NCI-H2196 (cell line): ENCODE results near the gene CLCN5.

Experiments used
- DNase-seq: peaks from one replicate; lab custom pipeline; 2025; ENCODE audit not compliant: unreplicated experiment; lab: John Stamatoyannopoulos, UW

Gene CLCN5

DNA sequence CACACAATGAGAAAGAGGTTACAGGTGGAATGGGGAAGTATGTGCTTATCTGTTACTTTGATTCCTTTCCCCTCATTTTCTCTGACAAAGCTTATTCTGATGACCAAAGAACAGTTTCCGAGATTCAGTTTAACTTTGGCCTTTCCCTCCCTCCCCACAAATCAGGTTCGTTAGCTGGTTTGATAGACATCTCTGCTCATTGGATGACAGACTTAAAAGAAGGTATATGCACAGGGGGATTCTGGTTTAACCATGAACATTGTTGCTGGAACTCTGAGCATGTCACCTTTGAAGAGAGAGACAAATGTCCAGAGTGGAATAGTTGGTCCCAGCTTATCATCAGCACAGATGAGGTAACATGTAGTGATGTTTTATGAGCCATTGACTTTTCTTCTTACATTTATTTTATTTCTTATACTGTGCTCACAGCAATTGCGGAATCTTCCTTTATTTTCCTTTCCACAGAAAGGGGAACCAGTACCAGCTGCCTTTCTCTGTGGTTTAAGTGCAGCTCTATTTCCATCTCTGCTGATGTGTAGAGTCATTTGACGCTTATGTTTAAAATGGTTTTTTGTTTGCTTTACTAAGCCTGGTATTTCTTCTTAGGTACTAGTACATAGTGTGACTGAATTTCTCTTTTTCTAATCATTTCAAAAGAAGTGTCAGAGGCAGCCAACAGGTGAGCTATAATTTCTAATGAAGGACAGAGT lies 153.4 kb downstream of the CLCN5 start:
- no peak for DNase-seq

DNA sequence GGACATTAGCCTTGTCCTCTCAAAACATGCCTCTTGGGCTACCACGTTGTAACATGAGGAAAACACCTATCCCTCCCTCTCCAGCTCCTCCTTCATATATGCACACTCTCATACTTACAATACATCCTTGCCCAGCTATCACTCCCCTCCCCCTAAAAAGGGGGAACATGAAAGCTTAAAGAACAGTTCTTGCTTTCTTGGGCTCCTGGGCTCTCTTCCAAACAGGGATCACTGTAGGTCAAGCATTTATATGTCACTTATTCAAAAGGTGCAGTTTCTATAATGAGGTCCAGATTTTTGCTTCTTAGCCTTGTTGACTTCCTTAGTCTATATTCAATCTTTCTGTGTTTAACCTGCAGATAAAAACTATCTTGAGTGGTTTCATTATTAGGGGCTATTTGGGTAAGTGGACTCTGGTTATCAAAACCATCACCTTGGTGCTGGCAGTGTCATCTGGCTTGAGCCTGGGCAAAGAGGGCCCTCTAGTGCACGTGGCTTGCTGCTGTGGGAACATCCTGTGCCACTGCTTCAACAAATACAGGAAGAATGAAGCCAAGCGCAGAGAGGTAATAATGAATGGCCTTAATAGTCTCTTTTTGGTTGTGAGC lies 159.0 kb downstream of the CLCN5 start:
- peak; percentile 15 for DNase-seq

DNA sequence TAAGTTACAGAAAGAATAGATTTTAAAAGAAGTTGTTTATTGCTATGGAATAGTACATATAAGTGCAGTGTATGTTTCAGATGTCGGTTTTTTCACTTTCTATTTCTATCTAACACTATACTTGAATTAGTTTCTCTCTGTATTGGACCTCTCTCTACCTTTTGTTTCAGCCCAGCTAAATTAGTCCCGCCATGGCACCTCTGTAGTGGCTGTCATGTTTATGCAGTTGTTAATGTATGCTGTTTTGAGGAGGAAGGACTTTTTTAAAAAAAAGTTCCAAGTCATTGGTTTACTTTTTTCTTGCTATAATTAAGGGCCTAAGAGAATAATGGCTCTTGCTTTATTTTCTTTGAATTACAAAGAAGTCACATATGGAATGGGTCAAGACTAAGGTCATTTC lies 160.3 kb downstream of the CLCN5 start:
- no peak for DNase-seq

DNA sequence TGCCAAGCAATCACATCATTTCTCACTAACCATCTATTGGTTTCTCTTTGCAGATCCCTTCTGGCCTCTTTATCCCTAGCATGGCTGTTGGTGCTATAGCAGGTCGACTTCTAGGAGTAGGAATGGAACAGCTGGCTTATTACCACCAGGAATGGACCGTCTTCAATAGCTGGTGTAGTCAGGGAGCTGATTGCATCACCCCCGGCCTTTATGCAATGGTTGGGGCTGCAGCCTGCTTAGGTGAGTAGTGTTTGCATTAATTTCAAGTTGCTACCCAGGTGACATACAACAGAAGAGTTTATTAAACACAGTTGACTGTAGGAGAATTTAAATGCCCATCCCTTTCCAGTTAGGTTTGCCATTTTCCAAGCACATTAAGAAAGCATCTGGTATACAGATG lies 166.2 kb downstream of the CLCN5 start:
- DNase-seq, result no peak

DNA sequence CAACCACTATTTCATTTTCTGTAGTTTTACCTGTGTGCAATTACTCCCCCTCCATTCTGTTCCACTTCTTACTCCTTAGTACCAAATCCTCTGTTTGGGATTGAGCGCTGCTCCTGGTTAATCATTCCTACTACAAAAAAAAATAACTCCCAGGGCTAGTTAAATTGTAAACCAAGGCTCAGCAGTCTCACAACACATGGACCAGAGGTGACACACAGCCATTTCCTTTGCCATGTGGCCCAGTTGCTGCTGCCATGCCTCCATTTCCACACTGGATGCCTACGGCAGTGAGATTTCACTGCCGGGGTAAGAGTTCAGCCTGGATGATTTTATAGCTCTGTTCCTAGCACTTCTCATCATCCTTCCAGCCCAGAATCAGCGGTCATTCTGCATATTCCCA lies 171.2 kb downstream of the CLCN5 start:
- DNase-seq, result no peak

DNA sequence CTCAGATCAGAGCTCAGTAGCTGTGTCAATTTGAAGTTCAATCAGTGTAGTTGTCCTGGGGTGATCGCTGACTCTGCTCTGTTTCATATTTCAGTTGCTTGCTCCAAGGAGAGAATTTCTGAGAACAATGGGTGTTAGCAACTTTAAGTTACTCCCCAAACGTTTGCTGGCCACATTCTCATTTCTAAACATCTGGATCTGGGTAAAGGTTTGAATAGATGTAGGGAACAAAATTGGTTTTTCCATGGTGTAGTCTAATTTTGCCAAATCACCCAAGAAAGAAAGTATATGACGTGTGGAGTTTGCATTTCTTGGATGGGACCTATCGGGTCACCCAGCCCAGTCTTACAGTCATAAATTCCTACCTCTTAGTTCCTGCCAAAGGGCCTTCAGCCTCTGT lies 174.7 kb downstream of the CLCN5 start:
- no peak for DNase-seq

DNA sequence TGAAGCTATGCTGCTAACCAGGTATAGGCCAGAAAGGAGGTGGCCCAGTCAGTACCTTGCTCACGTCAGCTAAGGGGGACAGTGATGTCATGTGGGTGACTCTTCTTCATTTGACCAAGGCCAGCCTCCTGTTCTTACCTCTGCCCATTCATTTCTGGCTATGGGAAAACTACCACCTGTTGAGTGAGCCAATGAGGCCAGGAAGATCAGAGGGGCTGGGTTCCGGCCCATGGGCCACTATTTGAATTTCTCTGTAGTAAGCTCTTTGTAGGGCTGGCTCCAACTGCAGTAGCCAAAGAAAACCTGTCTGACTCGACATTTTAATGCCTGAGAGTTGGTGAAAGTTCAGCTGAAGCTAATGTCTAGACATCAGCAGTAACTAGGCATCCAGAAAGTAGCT lies 175.8 kb downstream of the CLCN5 start:
- no peak for DNase-seq

DNA sequence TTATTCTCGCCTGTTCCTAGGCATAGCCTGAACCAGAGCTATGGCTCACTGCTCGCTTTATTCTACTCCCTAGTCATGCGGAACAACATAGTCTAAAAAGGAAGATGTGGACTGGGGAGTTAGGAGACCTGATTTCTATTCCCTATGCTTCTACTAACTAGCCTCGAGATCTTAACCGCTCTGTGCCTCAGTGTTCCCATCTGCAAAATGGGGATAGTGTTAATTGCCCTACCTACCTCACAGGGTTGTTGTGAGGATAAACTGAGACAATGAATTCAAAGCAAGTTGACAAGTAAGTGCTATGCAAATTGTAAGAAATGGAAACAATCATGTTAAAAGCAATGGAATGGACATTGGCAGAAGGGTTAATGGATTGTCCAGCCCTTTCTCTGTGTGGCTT lies 176.4 kb downstream of the CLCN5 start:
- no peak for DNase-seq

DNA sequence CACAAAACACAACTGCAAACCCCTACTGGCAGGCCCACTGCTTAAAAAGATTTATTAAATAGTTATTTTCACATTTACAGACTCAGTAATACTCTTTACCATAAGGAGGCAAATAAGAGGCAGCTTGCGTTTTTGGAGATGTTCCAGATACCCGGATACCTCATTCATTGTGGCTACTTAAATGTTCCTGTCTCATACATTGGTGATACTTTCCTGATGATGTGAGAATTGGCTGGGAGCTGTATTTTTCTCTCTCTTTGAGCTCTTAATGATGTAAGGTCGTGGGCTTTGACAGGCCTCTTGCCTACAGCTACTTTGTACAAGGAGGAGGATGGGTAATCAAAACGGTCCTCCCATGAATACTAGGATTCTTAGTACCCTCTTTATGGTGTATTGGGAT lies 176.9 kb downstream of the CLCN5 start:
- no peak for DNase-seq

DNA sequence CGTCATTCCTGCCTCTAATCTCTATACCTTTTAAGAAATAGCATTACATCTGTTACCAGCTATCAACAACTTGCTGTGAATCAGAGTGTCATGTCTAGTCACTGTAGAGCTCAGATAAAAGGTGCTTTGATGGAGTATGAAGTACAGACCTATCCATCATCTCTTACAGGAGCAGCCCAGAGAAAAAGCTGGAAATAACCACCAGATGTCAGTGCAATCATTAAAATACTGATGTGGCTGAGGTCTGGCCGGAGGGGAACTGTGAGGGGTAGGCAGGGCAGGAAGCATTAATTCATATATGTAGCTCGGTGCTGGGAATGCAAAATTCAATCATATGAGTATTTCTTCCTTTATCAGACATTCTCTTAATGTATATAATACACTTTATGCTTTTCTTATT lies 177.8 kb downstream of the CLCN5 start:
- DNase-seq, result no peak

DNA sequence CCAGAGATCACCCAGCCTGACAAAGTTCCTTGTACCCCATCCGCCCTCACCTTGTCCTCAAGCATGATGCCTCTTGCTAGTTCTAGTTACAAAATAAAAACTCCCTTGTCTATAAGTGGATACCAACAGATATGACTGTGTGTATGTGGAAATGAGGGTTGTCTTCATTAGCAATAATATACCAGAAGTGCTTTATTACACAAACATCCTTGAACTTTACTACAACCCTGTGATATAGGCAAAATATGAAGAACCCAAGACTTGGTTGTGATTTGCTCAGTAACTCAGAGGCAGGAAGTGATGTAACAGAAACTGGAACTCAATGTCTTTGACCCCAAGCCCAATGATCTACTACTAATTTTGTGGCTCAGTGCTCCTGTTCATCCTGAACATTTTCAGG lies 180.8 kb downstream of the CLCN5 start:
- DNase-seq, result no peak

DNA sequence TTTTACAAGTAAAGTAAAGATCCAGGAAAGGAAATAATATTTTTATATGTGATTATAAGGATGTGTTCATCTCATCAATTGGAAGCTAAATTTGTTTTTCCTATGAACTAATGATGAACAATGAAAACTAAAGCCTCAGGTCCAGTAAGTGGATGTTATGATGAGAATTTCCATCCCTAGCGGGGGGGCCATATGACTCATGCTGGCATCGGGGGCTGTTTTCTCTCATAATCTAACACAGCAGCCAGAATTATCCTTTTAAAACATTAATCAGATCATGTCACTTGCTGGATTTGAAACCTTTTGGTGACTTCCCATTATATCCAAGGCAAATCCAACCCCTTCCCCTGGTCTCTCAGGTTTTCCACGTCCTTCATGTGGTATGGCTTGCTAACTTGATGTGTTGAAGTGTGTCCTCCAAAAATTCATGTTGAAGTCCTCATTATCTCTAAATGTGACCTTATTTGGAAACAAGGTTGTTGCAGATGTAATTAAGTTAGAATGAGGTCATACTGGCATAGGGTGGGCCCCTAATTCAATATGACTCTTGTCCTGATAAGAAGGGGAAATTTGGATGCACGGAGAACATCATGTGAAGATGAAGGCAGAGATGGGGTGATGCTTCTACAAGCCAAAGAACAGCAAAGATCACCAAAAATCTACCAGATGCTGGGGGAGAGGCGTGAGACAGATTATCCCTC lies 181.6 kb downstream of the CLCN5 start:
- DNase-seq, result no peak

DNA sequence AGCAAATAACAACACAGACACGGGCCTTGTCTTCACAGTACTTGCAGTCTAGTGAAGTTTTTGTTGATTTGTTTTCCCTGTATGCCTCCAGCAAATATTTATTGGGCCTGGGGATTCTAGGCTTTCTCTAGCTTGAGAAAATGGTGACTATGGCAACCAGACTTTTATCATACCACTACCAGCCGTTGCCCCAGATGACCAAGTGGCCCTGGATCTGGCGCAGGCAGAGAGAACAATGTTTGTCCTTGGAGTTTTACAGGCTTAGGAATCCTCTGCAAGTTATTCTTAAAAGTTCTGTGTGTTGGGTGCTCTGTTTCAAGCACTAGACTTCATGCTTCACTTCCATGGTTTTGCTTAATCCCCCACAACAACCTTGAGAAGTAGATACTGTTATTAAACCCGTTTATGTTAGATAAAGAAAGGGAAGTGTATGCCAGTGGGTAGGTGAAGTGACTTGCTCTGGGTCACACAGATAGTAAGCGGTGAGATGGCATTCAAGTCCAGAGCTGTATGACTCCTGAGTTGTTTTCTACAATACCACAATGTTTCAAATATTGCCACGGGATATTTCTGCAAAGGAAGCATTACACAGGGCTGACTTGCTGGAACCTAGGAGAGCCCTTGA lies 183.8 kb downstream of the CLCN5 start:
- no peak for DNase-seq

DNA sequence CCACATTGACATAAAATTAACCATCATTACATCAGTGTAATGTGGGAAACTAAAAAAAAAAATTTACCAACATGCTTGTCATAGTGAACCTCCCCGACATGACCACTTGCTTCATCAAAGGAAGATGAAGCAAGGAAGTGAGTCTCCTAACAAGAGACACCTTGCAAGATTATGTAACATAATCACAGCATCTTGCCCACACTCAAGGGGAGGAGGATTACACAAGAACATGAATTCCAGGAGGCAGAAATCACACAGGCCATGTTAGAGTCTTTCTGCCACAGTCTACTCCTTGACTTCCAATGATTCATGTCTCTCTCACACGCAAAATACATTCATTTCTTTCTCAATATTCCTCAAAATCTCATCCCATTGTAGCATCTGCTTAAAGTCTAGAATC lies 185.1 kb downstream of the CLCN5 start:
- DNase-seq, result no peak

DNA sequence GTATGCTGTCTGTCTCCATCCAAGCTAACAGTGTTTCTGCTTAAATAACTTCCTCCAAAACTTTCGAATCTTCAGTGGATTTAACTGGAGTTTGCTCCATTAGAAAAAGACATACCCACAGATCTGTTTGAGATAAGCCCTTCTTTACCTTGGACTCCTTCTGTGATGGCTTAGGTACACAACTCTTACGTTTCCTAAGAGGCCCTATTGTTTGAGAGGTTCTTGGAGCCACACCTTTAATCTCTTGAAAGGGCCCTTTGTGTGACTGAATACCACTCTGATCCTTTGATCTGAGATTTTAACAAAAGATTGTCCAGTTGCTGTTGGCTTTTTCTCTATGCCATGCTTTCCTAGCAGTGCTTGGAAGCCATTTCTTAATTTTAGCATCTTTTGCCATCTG lies 185.9 kb downstream of the CLCN5 start:
- DNase-seq, result no peak

DNA sequence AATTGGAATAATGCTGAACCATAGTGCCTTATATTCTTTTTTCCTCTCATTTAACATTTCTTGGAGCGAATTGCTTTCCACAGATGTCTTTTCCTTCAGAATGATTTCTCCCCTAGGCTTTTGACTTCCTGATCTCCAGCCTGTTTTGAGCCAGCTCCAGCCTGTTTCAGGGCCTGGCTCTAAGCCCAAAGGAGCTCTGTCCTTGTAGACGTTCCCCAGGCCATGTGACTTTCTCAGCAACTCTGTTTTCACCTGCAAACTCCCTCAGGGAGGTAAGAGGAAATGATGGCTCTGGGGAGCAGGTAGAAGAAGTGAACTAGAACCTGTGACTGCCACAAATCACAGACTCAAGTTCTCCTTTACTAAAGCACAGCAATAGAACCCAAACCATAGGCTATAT lies 189.3 kb downstream of the CLCN5 start:
- no peak for DNase-seq

DNA sequence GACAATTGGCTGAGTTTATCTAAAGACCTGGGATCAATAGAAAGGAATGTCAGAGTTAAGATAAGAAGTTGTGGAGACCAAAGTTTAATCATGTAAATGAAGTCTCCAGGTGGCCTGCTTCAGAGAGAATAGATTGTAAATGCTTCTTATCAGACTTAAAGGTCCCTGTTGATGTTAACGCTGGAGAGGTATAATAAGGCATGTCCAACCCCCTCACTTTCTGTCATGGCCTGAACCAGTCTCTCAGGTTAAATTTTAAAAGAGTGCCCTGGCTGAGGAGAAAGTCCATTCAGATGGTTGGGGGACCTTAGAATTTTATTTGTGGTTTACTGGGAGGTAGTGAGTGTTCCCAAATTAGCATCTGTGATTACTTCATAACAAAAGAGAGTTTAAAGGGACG lies 191.7 kb downstream of the CLCN5 start:
- no peak for DNase-seq

DNA sequence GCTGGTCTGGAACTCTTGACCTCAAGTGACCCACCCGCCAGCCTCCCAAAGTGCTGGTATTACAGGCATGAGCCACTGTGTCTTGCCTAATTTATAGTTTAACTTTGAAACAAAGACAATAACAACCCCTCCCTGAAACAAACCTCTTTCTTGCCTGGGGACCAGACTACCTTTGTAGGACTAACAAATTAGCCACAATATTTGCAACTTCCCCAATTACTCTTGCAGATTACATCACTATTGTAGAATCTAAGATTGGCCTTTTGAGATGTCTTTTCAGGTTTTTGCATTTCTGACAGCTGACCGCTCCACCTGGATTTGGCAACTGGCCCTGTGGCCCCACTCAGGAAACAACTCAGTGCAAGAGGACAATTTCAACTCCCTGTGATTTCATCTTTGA lies 193.6 kb downstream of the CLCN5 start:
- no peak for DNase-seq

DNA sequence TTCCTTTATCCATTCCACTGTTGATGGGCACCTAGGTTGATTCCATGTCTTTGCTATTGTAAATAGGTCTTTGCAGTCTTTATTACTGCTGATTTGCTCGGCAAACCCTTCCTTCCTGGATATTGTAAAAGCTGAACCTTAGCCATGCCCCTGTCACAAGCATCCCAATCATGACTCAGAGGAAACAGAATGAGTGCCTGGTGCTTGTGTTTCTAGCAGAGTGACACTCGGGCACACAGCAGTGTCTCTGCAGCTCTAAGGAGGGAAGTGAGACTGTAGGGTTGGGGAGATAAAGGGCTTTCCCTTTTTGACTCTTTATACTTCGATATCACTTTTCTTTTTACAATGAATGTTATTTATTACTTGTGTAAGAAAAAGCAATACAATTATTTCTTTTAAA lies 195.1 kb downstream of the CLCN5 start:
- no peak for DNase-seq

DNA sequence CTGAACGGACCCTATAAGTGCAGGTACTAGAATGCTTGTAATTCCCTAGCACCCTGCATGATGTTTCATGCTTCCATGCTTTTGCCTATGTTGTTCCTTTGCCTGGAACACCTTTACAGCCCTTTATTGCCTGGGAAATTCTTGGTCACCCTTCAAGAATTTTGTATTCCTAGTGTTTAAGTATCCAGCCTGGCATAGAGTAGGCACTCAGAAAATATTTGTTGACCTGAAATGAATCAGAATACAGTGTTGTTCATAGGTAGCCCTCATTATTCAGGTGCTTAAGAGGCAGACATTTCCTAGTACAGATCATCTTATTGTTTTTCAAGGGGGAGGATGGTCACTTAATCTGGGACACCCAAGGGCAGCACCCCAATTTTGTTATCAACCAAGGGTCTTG lies 203.1 kb downstream of the CLCN5 start:
- DNase-seq, result no peak

DNA sequence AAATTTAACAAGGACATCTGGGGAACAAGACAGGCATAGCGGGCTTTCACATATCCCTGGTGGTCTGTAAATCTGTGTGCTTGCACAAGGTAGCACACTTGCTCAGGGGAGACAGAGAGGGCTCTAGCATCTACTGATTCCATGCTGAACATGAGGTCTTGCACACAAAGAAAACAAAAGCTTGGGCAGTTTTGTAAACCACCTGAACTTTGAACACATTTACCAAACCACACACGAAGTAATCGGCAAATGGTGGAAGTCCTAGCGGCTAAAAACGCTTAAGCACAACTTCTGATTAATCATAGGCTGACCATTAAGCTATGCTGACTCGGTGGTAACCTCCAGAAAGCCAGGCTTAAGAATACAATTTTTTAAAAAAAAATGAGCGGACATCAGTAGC lies 225.6 kb downstream of the CLCN5 start:
- DNase-seq, result no peak
